T-helper 9 cell (primary cell): ENCODE measurements around the gene GM2A.
"Not testable (repeated sequence)": the region's sequence is repeated elsewhere in the genome, so short reads cannot be mapped to it uniquely, and the experiment has no call there.

ENCODE experiments used
- DNase-seq: peaks from one replicate; pipeline ENCODE4 v3.0.0-alpha.2; 2020

The GM2A gene

DNA sequence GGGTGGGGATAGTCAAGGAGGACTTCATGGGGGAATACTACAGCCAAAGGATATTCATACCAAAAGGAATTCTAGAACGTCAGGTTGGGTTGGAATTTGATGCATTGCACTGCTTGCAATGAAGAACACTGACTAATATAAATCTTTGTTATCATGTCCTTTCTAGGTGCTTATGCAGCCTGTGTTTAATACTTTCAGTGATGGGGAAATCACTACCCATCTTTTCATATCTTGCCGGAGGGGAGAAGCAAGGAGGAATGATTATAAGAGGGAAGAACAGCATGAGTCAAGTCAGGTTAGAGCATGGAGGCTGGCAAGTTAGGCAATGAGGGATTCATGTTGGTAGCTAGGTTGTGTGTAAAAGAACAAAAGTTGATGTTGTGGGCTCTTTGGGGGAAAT is 24.0 kb upstream of the GM2A start:
- DNase-seq: no peak

- DNase-seq: no peak
Observed at GRCh38 chr5:151230048-151230680, 22.8 kb upstream of the GM2A start.

GRCh38 chr5:151231359-151231758 is 21.6 kb upstream of the GM2A start:
- no peak for DNase-seq

DNA sequence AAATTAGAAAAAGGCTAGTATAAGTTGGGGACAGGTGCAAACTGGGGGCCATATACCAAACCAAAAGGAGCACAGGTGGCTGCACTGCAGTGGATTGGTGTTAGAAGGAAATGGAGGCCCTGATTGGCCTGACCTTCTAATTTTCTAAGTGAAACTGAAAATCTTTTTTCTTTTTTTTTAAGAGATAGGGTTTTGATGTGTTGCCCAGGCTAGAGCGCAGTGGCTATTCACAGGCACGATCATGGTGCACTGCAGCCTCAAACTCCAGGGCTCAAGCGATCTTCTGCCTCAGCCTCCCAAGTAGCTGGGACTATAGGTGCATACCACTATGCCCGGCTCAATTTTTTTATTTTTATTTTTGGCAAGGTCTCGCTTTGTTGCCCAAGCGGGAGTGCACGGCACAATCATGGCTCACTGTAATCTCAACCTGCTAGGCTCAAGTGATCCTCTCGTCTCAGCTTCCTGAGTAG is 19.3 kb upstream of the GM2A start:
- no peak for DNase-seq

DNA sequence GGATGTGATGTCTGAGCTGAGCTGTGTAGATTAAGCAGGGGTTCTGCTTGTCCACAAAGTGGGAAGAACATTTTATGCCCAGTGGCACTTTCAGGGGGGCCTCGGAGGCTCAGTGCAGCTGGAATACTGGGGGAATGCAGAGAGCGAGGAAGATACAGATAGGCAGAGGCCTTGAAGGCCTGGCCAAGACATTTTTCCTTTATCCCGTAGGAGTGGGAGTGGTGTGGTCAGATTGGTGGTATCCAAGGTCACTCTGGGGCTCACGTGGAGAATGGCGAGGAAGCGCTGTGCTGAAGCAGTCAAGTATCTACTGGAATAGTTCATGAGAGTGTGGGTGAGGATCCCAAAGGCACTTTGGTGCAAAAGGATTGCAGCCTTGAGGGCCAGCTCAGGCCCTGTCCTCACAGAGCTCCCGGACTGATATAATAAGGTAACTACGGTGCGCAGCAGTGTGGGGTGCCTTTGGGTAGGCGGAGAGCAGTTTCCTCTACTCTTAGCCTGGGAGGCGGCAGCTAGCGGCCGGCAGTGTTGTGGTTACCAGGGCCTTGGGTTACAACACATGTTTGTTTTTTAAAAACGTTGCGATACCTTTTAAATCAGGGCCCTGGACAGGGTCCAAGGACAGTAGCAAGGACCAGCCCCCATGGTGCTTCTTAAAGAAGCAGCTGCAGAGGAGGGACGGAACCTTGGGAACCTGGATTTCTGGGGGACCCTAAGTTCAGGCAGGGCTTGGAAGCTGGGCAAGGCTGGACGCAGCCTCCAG is 18.3 kb upstream of the GM2A start:
- DNase-seq: no peak

- DNase-seq: not testable (repeated sequence)
Observed at GRCh38 chr5:151235239-151235571, 17.8 kb upstream of the GM2A start.

DNA sequence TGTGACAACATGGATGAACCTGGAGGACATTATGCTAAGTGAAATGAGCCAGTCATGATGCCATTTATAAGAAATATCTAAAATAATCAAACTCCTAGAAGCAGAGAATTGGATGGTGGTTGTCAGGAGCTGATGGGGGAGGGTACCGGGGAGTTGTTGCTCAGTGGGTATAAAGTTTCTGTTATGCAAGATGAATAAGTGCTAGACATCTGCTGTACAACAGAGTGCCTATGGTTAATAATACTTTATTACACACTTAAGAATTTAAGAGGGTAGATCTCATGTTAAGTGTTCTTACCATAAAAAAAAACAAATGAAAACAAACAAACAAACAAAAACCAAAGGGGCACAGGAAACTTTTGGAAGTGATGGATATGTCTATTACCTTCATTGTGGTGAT is 16.1 kb upstream of the GM2A start:
- no peak for DNase-seq

DNA sequence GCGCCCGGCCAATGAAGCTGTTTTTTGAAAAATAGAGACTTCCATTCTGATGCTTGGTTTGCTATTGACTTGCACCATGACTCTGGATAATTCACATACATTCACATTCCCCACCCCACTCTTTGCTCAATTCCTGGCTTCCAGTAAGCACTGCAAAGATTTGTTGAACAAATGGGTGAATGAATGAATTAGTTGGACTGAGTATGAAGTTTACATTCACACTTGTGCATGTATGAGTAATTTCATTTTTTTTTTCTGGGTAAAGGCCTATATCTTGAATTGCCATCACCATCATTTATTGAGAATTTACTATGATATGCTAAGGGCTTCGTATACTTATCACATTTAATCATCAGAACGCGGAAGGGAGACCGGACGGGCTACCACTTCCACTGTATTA is 15.3 kb upstream of the GM2A start:
- no peak for DNase-seq

DNA sequence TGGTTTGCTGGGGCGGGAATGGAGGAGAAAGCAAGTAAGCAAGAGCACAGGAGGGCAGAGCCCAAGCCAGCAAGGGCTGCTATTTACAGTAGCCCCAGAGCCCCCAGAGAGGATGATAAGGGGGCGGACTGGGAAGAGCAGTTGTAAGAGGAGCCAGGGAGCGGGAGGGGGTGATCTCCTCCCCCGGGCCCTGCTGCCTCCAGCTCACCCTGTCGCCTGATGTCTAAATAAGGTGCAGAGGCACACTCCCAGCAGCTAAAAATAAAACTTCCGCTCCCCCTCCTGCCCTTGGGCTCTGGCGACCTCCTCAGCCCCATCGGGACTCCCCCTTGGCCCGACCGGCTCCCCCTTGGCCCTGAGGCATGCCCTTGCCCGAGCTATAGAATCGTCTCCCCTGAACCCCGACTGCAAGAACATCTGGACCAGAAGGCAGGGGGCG is 14.7 kb upstream of the GM2A start:
- DNase-seq: no peak

GRCh38 chr5:151239237-151239861 is 13.6 kb upstream of the GM2A start:
- DNase-seq: peak; percentile 52

GRCh38 chr5:151240268-151240835 is 12.6 kb upstream of the GM2A start:
- DNase-seq: not testable (repeated sequence)

DNA sequence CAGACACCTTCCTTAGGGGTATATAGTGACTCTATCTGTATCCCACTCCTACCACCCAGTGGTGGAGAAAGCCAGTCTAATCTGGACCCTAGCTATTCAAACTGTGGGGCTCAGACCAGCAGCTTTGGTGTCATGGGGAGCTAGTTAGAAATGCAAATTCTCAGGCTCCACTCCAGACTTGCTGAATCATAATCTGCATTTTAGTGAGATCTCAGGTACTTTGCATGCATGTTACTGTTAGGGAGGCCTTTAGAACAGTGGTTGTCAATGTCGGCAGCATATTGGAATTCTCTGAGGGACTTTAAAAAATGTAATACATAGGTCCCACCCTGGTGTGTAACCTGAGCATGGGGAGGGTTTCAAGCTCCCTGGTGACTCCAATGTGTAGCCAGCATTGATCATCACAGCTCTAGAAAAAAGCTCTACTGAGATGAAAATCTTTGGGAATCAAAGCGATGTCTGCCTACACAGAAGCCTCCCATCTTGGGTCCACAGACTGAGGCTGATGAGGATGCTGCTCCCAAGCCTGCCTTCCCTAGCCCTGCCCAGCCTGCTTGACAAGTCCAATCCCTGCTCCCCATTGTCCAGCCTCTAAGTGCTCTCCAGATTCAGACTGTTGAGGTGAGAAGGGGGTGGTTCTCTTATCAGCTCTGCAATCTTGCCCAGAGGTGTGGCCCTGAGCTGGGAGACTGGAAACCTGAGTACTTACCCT is 11.9 kb upstream of the GM2A start:
- no peak for DNase-seq

GRCh38 chr5:151243127-151243526 is 9.9 kb upstream of the GM2A start:
- no peak for DNase-seq

GRCh38 chr5:151243564-151243963 is 9.4 kb upstream of the GM2A start:
- no peak for DNase-seq

GRCh38 chr5:151244206-151244605 is 8.8 kb upstream of the GM2A start:
- no peak for DNase-seq

GRCh38 chr5:151245680-151246219 is 7.2 kb upstream of the GM2A start:
- DNase-seq: no peak

- DNase-seq: no peak
Observed at GRCh38 chr5:151248651-151249050, 4.3 kb upstream of the GM2A start.

- DNase-seq: no peak
Observed at GRCh38 chr5:151249281-151249680, 3.7 kb upstream of the GM2A start.

GRCh38 chr5:151250346-151251000 is 2.5 kb upstream of the GM2A start:
- no peak for DNase-seq

DNA sequence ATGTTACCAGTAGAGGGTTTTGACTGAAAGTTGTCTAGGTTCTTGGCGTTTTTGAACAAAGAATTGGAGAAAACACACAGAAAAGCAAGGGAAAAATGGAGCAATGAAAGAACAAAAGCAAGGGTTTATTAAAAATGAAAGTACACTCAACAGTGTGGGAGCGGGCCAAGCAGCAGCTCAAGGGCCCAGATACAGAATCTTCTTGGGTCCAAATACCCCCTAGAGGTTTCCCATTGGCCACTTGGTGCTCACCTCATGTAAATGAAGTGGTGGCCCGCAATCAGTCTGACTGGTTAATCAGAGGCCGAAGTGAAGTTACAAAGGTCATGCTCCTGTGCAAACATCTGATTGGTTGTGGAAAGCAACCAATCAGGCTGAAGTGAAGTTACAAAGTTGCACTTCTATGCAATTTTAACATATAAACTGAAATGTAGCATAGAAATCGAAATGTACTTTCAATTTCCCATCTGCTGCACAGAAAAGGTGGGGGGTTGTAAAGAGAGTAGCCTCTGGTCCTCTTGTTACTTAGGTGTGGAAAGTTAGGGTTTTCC is 1.9 kb upstream of the GM2A start:
- peak; percentile 10 for DNase-seq

DNA sequence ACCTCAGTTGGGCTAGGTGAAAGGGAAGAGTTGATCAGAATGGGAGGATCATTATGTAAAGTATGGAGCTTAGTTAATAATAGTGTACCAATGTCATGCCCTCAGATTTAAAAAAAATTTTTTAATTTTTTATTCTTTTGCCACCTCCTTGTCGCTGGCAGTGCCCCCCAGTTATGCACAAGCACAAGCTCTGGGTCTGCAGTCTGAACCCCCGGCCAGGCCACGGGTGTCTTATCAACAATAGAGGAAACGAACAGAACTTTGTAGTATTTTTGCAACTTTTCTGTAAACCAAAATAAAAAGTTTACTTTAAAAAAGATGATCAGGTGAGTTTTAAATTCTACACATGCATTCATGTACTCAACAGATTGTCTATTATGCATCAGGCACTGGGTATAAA is 1.4 kb upstream of the GM2A start:
- DNase-seq: no peak

- DNase-seq: no peak
Observed at GRCh38 chr5:151253605-151253950, 593 bp downstream of the GM2A start.
